ENCODE results near the gene TUBGCP3.

Gene TUBGCP3

GRCh38 chr13:112474869-112475268 lies 113.1 kb downstream of the TUBGCP3 start:
- no peak for DNase-seq

- no peak for DNase-seq
Measured at GRCh38 chr13:112473818-112474217, 114.1 kb downstream of the TUBGCP3 start.

GRCh38 chr13:112469071-112469745 lies 118.7 kb downstream of the TUBGCP3 start:
- no peak for DNase-seq

- no peak for DNase-seq
Measured at GRCh38 chr13:112468069-112468468, 119.9 kb downstream of the TUBGCP3 start.

- no peak for DNase-seq
Measured at GRCh38 chr13:112467236-112467635, 120.7 kb downstream of the TUBGCP3 start.

- no peak for DNase-seq
Measured at GRCh38 chr13:112466132-112467058, 121.6 kb downstream of the TUBGCP3 start.

GRCh38 chr13:112465251-112466131 lies 122.5 kb downstream of the TUBGCP3 start:
- DNase-seq, result no peak

- no peak for DNase-seq
Measured at GRCh38 chr13:112464720-112465119, 123.2 kb downstream of the TUBGCP3 start.

- DNase-seq, result no peak
Measured at GRCh38 chr13:112462408-112462807, 125.5 kb downstream of the TUBGCP3 start.

GRCh38 chr13:112457485-112457884 lies 130.5 kb downstream of the TUBGCP3 start:
- DNase-seq, result no peak

- DNase-seq, result no peak
Measured at GRCh38 chr13:112457081-112457480, 130.9 kb downstream of the TUBGCP3 start.

- no peak for DNase-seq
Measured at GRCh38 chr13:112456138-112457056, 131.6 kb downstream of the TUBGCP3 start.

GRCh38 chr13:112455476-112456059 lies 132.4 kb downstream of the TUBGCP3 start:
- DNase-seq, result no peak

GRCh38 chr13:112454648-112455334 lies 133.2 kb downstream of the TUBGCP3 start:
- DNase-seq, result no peak

GRCh38 chr13:112453874-112454647 lies 133.9 kb downstream of the TUBGCP3 start:
- no peak for DNase-seq

- no peak for DNase-seq
Measured at GRCh38 chr13:112453207-112453829, 134.6 kb downstream of the TUBGCP3 start.

GRCh38 chr13:112452380-112453206 lies 135.4 kb downstream of the TUBGCP3 start:
- DNase-seq, result no peak

GRCh38 chr13:112451512-112452379 lies 136.2 kb downstream of the TUBGCP3 start:
- no peak for DNase-seq
